RWPE1 (cell line): Measurements from ENCODE around the gene PHACTR3.

ENCODE experiments used
- CTCF ChIA-PET: fragments of 350-600 bp; sonication (Branson Sonifier 250); formaldehyde crosslinking; extraction: SDS; loops from one replicate; lab custom pipeline; 2021; lab: Yijun Ruan, JAX
- POLR2A ChIA-PET: fragments of 400-600 bp; formaldehyde crosslinking; extraction: SDS; loops from one replicate; lab custom pipeline; 2020; ENCODE audit warnings: antibody characterized with exemption; ENCODE audit not compliant: low non-redundant PET; lab: Yijun Ruan, JAX
- DNase-seq: peaks from one replicate; pipeline ENCODE4 v3.0.0; 2012; ENCODE audit warnings: low spot score
- H3K27ac ChIP-seq: fragments of 450-650 bp; 2 replicates; pipeline ENCODE4 v1.5.1; 2017
- TF ChIP-seq, protein P1 (sequence below): fragments of 450-650 bp; conservative IDR thresholded peaks from 2 replicates; pipeline ENCODE4 v1.5.1; 2017; ENCODE audit warnings: low read depth, mild to moderate bottlenecking

Gene PHACTR3

DNA sequence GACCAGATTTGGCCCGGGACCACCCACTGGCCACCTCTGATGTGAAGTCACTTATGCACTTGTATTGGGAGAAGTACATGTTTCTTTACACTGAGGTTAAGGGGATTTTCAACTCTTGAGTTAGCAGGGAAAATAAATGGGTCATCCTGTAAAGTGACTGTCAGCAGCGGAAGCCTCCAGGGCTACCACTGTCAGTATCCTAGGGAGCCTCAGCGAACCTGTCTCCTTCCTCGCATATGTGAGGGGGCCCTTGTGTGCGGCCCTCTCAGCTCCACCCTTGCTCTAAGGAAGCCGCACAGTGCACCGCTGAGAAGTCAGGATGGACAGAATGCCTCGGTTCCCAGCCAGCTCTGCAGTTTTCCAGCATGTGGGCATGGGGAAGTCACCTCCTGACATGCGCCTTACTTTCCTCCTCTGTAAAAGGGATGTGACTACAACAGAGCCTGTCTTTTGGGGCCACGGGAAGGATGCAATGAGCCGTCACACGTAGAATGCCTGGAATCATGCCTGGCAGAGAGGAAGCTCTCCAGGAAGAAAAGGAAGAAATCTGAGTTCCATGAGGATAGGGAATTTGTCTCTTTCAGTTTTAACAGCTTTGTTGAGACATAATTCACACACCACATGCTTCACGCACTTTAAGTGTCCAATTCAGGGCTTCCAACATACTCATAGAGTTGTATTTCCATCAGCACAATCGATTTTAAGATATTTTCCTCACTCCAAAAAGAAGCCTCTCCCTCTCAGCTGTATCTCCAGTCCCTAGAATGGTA is 213.7 kb downstream of the PHACTR3 start:
- DNase-seq: no peak
- ChIA-PET POLR2A (no interaction called here), CTCF (interaction anchor here (1.3 kb wide), 1 partner anchor 32 kb away, joined by 3 read pairs; no protein-coding TSS in a partner anchor)
- TF ChIP-seq, protein P1, sequence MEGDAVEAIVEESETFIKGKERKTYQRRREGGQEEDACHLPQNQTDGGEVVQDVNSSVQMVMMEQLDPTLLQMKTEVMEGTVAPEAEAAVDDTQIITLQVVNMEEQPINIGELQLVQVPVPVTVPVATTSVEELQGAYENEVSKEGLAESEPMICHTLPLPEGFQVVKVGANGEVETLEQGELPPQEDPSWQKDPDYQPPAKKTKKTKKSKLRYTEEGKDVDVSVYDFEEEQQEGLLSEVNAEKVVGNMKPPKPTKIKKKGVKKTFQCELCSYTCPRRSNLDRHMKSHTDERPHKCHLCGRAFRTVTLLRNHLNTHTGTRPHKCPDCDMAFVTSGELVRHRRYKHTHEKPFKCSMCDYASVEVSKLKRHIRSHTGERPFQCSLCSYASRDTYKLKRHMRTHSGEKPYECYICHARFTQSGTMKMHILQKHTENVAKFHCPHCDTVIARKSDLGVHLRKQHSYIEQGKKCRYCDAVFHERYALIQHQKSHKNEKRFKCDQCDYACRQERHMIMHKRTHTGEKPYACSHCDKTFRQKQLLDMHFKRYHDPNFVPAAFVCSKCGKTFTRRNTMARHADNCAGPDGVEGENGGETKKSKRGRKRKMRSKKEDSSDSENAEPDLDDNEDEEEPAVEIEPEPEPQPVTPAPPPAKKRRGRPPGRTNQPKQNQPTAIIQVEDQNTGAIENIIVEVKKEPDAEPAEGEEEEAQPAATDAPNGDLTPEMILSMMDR: no peak
- no peak overlapping the region for H3K27ac ChIP-seq

DNA sequence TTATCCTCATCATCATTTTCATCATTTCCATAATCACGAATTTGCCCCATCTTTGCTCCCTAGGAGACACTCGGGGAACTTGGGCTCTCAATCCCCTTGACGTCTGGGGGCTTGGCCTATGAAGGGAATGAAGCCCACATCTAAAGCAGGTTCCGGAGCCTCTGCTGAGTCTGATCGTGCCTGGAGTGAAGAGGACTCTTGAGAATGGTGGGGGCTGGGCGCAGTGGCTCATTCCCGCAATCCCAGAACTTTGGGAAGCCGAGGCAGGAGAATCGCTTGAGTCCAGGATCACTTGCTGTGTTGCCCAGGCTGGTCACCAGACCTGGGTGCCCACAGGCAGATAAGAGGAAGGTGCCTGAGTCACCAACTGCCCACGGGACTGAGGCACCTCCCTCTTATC is 214.6 kb downstream of the PHACTR3 start:
- H3K27ac ChIP-seq: no peak overlapping the region
- TF ChIP-seq, protein P1: no peak
- CTCF ChIA-PET: no interaction called here
- POLR2A ChIA-PET: no interaction called here
- DNase-seq: no peak

DNA sequence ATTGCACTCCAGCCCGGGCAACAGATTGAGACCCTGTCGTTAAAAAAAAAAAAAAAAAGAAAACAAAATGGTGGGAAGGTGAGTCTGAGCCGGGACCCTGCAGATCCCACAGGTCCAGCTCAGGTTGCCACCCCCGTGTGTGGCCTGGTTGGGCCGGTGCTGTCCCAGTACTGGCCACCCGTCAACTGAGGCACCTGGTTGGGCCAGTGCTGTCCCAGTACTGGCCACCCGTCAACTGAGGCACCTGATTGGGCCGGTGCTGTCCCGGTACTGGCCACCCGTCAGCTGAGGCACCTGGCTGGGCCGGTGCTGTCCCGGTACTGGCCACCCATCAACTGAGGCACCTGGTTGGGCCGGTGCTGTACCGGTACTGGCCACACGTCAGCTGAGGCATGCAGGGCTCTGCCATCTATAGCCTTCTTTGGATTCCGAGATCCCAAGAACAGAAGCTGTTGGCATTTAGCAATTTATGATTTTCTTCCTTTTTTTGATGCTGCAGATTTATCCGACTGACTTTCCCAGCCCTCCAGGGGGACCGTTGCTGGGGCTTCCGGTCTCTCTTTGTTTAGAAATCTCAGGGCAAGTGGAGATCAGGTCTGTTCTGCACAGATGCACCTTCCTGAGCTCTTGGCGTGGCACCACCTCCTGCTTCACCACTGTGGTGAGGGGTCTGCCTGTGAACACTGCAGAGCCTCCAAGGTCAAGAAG is 215.3 kb downstream of the PHACTR3 start:
- ChIA-PET CTCF (interaction anchor here (0.7 kb wide), 1 partner anchor 120 kb away, joined by 4 read pairs; no protein-coding TSS in a partner anchor), POLR2A (no interaction called here)
- peak overlapping the region; percentile 80 for H3K27ac ChIP-seq
- TF ChIP-seq, protein P1: no peak
- DNase-seq: no peak

DNA sequence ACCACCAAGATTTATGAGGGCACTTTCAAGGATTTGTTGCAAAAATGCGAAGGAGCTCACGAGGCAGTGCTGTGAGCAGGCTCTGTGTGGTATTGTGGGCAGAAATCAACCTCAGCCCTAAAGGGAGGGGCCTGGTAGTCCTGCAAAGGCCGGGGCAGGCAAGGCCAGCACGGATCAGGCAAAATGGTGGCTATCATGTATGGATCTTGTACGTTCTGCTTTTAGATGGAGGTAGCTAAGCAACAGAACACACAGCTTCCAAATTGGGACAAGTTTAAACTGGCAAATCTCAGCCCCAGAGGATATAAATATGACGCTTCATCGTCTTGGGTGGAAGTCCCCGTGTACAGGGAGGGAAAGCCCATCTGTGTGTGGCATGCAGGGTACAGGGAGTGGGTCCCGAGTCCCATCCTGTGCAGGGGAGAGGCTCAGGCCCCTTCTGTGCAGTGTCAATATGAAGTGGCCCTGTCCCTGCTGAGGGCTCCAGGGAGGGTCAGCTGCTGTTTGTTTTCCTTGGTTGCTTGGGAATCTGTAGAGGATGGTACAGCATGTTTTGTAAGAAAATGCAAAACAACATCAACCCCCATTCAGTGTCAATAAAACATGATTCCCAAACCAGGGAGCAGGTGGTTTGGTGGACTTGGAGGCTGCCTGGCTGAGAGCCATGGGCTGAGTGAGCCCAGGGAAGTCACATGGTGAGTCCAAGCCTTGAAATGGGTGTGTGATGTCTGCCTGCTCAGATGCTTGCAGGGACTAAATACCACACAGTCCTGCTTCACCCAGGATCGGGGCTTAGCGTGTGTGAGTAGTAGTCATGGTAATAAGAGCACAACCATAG is 216.1 kb downstream of the PHACTR3 start:
- H3K27ac ChIP-seq: peak overlapping the region; percentile 80
- POLR2A ChIA-PET: no interaction called here
- TF ChIP-seq, protein P1: no peak
- peak; percentile 73 for DNase-seq
- CTCF ChIA-PET: interaction anchor here (0.7 kb wide), 1 partner anchor 121 kb away, joined by 4 read pairs; no protein-coding TSS in a partner anchor

DNA sequence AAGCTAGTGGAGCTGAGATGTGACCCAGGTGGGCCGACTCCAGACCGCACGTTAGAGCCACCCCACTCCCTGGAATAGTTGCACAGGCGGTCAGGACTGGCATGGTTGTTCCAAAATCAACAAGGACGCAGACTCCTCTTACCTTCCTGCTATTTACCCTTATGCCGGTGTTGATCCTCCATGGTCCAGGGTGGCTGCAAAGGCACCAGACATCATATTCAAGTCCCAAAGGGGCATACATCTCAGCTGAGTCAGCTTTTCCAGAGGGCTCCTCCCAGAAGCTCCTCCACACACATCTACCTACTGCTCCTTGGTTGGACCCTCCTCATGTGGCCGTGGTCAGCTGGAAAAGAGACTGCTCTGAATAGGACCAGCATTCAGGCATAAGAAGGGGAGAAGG is 216.9 kb downstream of the PHACTR3 start:
- ChIA-PET CTCF (no interaction called here), POLR2A (no interaction called here)
- DNase-seq: no peak
- TF ChIP-seq, protein P1: no peak
- H3K27ac ChIP-seq: peak overlapping the region; percentile 80

DNA sequence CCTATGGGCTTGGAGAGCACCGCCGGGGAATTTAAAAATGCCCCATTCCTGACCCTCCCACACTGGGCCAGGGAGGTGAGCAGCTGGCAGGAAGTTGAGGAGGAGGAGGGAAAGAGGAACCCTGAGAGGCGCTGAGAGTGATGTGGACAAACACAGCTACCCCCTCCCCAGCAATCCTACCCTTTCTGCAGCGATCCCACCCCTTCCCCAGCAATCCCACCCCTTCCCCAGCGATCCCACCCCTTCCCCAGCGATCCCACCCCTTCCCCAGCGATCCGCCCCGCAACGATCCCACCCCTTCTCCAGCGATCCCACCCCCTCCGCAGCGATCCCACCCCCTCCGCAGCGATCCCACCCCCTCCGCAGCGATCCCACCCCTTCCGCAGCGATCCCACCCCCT is 217.4 kb downstream of the PHACTR3 start:
- ChIA-PET POLR2A (no interaction called here), CTCF (no interaction called here)
- H3K27ac ChIP-seq: peak overlapping the region; percentile 80
- DNase-seq: no peak
- TF ChIP-seq, protein P1: no peak
